Astrocyte (in vitro differentiated cells and primary cell): ENCODE results near the gene ENTPD8. TPM values are rescaled to one million over a fixed set of nuclear protein-coding genes. Genes with fewer than 3 reads are reported as not detected.

ENCODE experiments used
- DNase-seq: peaks from one replicate; pipeline ENCODE4 v3.0.0-alpha.2; 2010; ENCODE audit warnings: low read depth
- FAIRE-seq: peaks from 2 replicates; lab custom pipeline; 2011; peaks lifted over from hg19 to GRCh38; lab: Jason Lieb, UNC
- H2AFZ ChIP-seq: 2 replicates; pipeline ENCODE4 v1.6.0; 2012; ENCODE audit warnings: low read depth, low read length, inconsistent platforms
- H3K27ac ChIP-seq: 2 replicates; pipeline ENCODE4 v1.5.1; 2011; ENCODE audit warnings: low read depth, low read length, inconsistent platforms
- H3K27me3 ChIP-seq: 2 replicates; pipeline ENCODE4 v1.6.0; 2011; ENCODE audit warnings: low read length, inconsistent platforms; ENCODE audit not compliant: insufficient read depth
- H3K36me3 ChIP-seq: 2 replicates; pipeline ENCODE4 v1.5.1; 2011; ENCODE audit warnings: low read length, inconsistent platforms; ENCODE audit not compliant: insufficient read depth
- H3K4me1 ChIP-seq: 2 replicates; pipeline ENCODE4 v1.5.1; 2011; ENCODE audit warnings: low read length, inconsistent platforms; ENCODE audit not compliant: insufficient read depth
- H3K4me2 ChIP-seq: 2 replicates; pipeline ENCODE4 v1.6.0; 2012; ENCODE audit warnings: low read length, inconsistent platforms
- H3K4me3 ChIP-seq: 2 replicates; pipeline ENCODE4 v1.5.1; 2011; ENCODE audit warnings: low read depth, mild to moderate bottlenecking, low read length, inconsistent platforms; ENCODE audit not compliant: insufficient read depth
- H3K79me2 ChIP-seq: 2 replicates; pipeline ENCODE4 v1.6.0; 2012; ENCODE audit warnings: mild to moderate bottlenecking, low read length, inconsistent platforms; ENCODE audit not compliant: insufficient read depth
- H3K9ac ChIP-seq: 2 replicates; pipeline ENCODE4 v1.6.0; 2012; ENCODE audit warnings: mild to moderate bottlenecking, low read length, inconsistent platforms
- H3K9me3 ChIP-seq: 2 replicates; pipeline ENCODE4 v1.5.1; 2012; ENCODE audit warnings: low read depth, mild to moderate bottlenecking, low read length, inconsistent platforms; ENCODE audit not compliant: insufficient read depth
- H4K20me1 ChIP-seq: 2 replicates; pipeline ENCODE4 v1.6.0; 2012; ENCODE audit warnings: low read length, inconsistent platforms; ENCODE audit not compliant: insufficient read depth
- H3K27ac Mint-ChIP-seq: one replicate; pipeline ENCODE4 v1.8.0; 2021; ENCODE audit warnings: mild to moderate bottlenecking, mixed read lengths; ENCODE audit not compliant: unreplicated experiment
- H3K27me3 Mint-ChIP-seq: one replicate; pipeline ENCODE4 v1.8.0; 2021; ENCODE audit warnings: low read depth, mixed read lengths; ENCODE audit not compliant: unreplicated experiment
- H3K36me3 Mint-ChIP-seq: one replicate; pipeline ENCODE4 v1.8.0; 2021; ENCODE audit warnings: low read depth, mixed read lengths; ENCODE audit not compliant: unreplicated experiment
- H3K4me1 Mint-ChIP-seq: one replicate; pipeline ENCODE4 v1.8.0; 2021; ENCODE audit warnings: low read depth, mixed read lengths; ENCODE audit not compliant: unreplicated experiment
- H3K4me3 Mint-ChIP-seq: one replicate; pipeline ENCODE4 v1.8.0; 2021; ENCODE audit warnings: mild to moderate bottlenecking, moderate library complexity, mixed read lengths; ENCODE audit not compliant: unreplicated experiment
- H3K9me3 Mint-ChIP-seq: one replicate; pipeline ENCODE4 v1.8.0; 2021; ENCODE audit warnings: mild to moderate bottlenecking, mixed read lengths; ENCODE audit not compliant: unreplicated experiment
- CTCF ChIP-seq: IDR thresholded peaks from 2 replicates; pipeline ENCODE4 v1.5.1; 2011; ENCODE audit warnings: low read depth, mild to moderate bottlenecking, inconsistent platforms, low read length, moderate library complexity; ENCODE audit not compliant: insufficient read depth
- EZH2 ChIP-seq: IDR thresholded peaks from 2 replicates; pipeline ENCODE4 v1.6.1; 2012; ENCODE audit warnings: mild to moderate bottlenecking, low read length, inconsistent platforms; ENCODE audit not compliant: insufficient read depth
- total RNA-seq: library from RNA; stranded (reverse); gene quantifications from 2 replicates; pipeline ENCODE4 v1.2.1, GENCODE V29; 2021

Gene ENTPD8
- total RNA-seq, 1 donor from 2014 or later, result 0.11 TPM

GRCh38 chr9:137390553-137391410 is 50.4 kb downstream of the ENTPD8 start:
- H3K27ac Mint-ChIP-seq, result no peak overlapping the region
- no peak for FAIRE-seq
- H3K27me3 ChIP-seq, result no peaks in the 10 kb centered on the region

GRCh38 chr9:137389428-137389746 is 51.8 kb downstream of the ENTPD8 start:
- no peak for TF ChIP-seq EZH2
- TF ChIP-seq CTCF, result no peak
- Histone ChIP-seq H3K9ac (no peak overlapping the region), H3K79me2 (no peaks in the 10 kb centered on the region), H3K36me3 (no peaks in the 10 kb centered on the region), H3K4me1 (no peaks in the 10 kb centered on the region), H3K27ac (no peak overlapping the region), H3K9me3 (no peaks in the 10 kb centered on the region), H3K4me2 (no peak overlapping the region), H3K4me3 (no peak overlapping the region), H4K20me1 (no peaks in the 10 kb centered on the region), H2AFZ (no peak overlapping the region), H3K27me3 (no peaks in the 10 kb centered on the region)
- no peaks in the 10 kb centered on the region for H3K27me3 Mint-ChIP-seq
- H3K9me3 Mint-ChIP-seq, result no peaks in the 10 kb centered on the region
- H3K27ac Mint-ChIP-seq, result no peak overlapping the region
- no peaks in the 10 kb centered on the region for H3K4me1 Mint-ChIP-seq
- DNase-seq (no peak), FAIRE-seq (no peak)
- peaks cover 6% of the 10 kb centered on the region for H3K36me3 Mint-ChIP-seq
- no peak overlapping the region for H3K4me3 Mint-ChIP-seq

More at GRCh38 chr9:137390553-137391410, 50.4 kb downstream of the ENTPD8 start:
- Mint-ChIP-seq H3K27me3 (no peaks in the 10 kb centered on the region), H3K36me3 (peaks cover 4% of the 10 kb centered on the region), H3K4me1 (no peaks in the 10 kb centered on the region), H3K9me3 (no peaks in the 10 kb centered on the region), H3K4me3 (no peak overlapping the region)
- Histone ChIP-seq H3K9me3 (no peaks in the 10 kb centered on the region), H3K27ac (no peak overlapping the region), H3K79me2 (no peaks in the 10 kb centered on the region), H3K36me3 (no peaks in the 10 kb centered on the region), H3K9ac (no peak overlapping the region), H3K4me1 (no peaks in the 10 kb centered on the region), H3K4me3 (no peak overlapping the region), H4K20me1 (no peaks in the 10 kb centered on the region), H2AFZ (no peak overlapping the region), H3K4me2 (no peak overlapping the region)
- DNase-seq, result no peak
- TF ChIP-seq EZH2, result no peak
- TF ChIP-seq CTCF, result no peak
